Testis (tissue), 3 donors: ENCODE measurements around the gene CYP4V2. TPM values are rescaled to one million over a fixed set of nuclear protein-coding genes. Genes with fewer than 3 reads are reported as not detected.

Experiments used
- DNase-seq: peaks from one replicate; pipeline ENCODE4 v3.0.0-alpha.2; 2019
- H3K27ac ChIP-seq, 2 donors: fragments of 200-600 bp; sonication (generic); one replicate each; pipeline ENCODE4 v1.5.1; 2019
- H3K27me3 ChIP-seq: fragments of 200-600 bp; sonication (generic); one replicate; pipeline ENCODE4 v1.5.1; 2019
- H3K36me3 ChIP-seq: fragments of 200-600 bp; sonication (generic); one replicate; pipeline ENCODE4 v1.5.1; 2017; ENCODE audit warnings: low read depth; ENCODE audit errors: missing control alignments
- H3K4me1 ChIP-seq: fragments of 200-600 bp; sonication (generic); one replicate; pipeline ENCODE4 v1.5.1; 2019
- H3K4me3 ChIP-seq, 2 donors: fragments of 200-600 bp; sonication (generic); one replicate each; pipeline ENCODE4 v1.5.1; 2017 to 2019
- H3K9me3 ChIP-seq: fragments of 200-600 bp; sonication (generic); one replicate; pipeline ENCODE4 v1.5.1; 2017
- CTCF ChIP-seq, 3 experiments: fragments of 450-650 bp in 2 of 3; fragments of 200-600 bp in 1 of 3; sonication (generic) in 1 of 3; IDR thresholded peaks; one replicate each; pipeline ENCODE4 v1.5.1; 2016 to 2019; ENCODE audit warnings: antibody characterized with exemption in 3 of 3, mild to moderate bottlenecking in 2 of 3, moderate library complexity in 1 of 3
- POLR2A ChIP-seq: fragments of 450-650 bp; IDR thresholded peaks from one replicate; pipeline ENCODE4 v1.6.1; 2017; ENCODE audit warnings: antibody characterized with exemption, mild to moderate bottlenecking, moderate library complexity
- WGBS, 2 donors: methylation state at CpG; one replicate each; pipeline ENCODE4 v1.1.5; 2018; 5-methylcytosine and 5-hydroxymethylcytosine counted together
- intact Hi-C: fragments of 100-400 bp; cut with DNase I; formaldehyde crosslinking; loops from one replicate; pipeline ENCODE4 v1.15.1; 2023; ENCODE audit warnings: low total_unique reads
- polyA plus RNA-seq: library from polyadenylated mRNA; stranded (reverse); fragments of 350-450 nt; fragmentation: Illumina TruSeq; extraction: RNeasy Lipid Tissue Mini Kit (QIAGEN cat#74804); gene quantifications from one replicate; pipeline ENCODE4 v1.2.3, GENCODE V29; 2014; ENCODE audit warnings: low read depth, low replicate concordance; ENCODE audit not compliant: insufficient read depth
- total RNA-seq, 2 donors: library from RNA; depleted of rRNA; stranded (reverse); fragments of >200 nt; gene quantifications; one replicate each; pipeline ENCODE4 v1.2.3, GENCODE V29; 2016

CYP4V2 gene
- total and polyA plus RNA-seq, 3 donors from 2014 or later = 11.4 to 50.5 (median 34.9) TPM

- peak overlapping the region; percentile 84 to 87 for H3K4me3 ChIP-seq
- DNase-seq = peak; percentile 46
- H3K27me3 ChIP-seq = no peaks in the 10 kb centered on the region
- H3K4me1 ChIP-seq = peaks cover 13% of the 10 kb centered on the region
- TF ChIP-seq POLR2A = no peak
- peak overlapping the region; percentile 93 to 95 for H3K27ac ChIP-seq
- WGBS, 2 donors = 0 to 1% methylated on average over 11 to 34 of the region's 34 CpGs
- intact Hi-C loops = no loop called here
- H3K9me3 ChIP-seq = no peaks in the 10 kb centered on the region
- no peaks in the 10 kb centered on the region for H3K36me3 ChIP-seq
These were observed 677 bp upstream of the CYP4V2 start for GRCh38 chr4:186190581-186191199.

GRCh38 chr4:186192066-186192612 lies 772 bp downstream of the CYP4V2 start:
- Histone ChIP-seq H3K36me3 (no peaks in the 10 kb centered on the region), H3K4me3 (peak overlapping the region; percentile 84 to 87), H3K9me3 (no peaks in the 10 kb centered on the region), H3K27me3 (no peaks in the 10 kb centered on the region), H3K27ac (peak overlapping the region; percentile 93 to 95), H3K4me1 (peaks cover 13% of the 10 kb centered on the region)
- intact Hi-C loops = no loop called here
- peak; percentile 71 for DNase-seq
- WGBS, 2 donors = 0 to 2% methylated on average over 15 to 22 of the region's 22 CpGs
- TF ChIP-seq CTCF (IDR thresholded peaks at IDR 0.05) (no peak), POLR2A (no peak)

GRCh38 chr4:186193851-186194250 lies 2.5 kb downstream of the CYP4V2 start:
- Histone ChIP-seq H3K4me1 (peaks cover 13% of the 10 kb centered on the region), H3K4me3 (no peak overlapping the region), H3K27ac (no peak overlapping the region), H3K27me3 (no peaks in the 10 kb centered on the region), H3K9me3 (no peaks in the 10 kb centered on the region), H3K36me3 (no peaks in the 10 kb centered on the region)
- intact Hi-C loops = no loop called here
- WGBS, 2 donors = 85 to 95% methylated on average over 5 of the region's 5 CpGs
- no peak for DNase-seq
- TF ChIP-seq CTCF (IDR thresholded peaks at IDR 0.05) (no peak), POLR2A (no peak)

GRCh38 chr4:186196063-186196462 lies 4.7 kb downstream of the CYP4V2 start:
- TF ChIP-seq POLR2A (no peak), CTCF (IDR thresholded peaks at IDR 0.05) (no peak)
- intact Hi-C loops = no loop called here
- 96% methylated on average over 6 of the region's 6 CpGs for WGBS, 2 donors

GRCh38 chr4:186200516-186200915 lies 9.1 kb downstream of the CYP4V2 start:
- Histone ChIP-seq H3K36me3 (no peaks in the 10 kb centered on the region), H3K27me3 (no peaks in the 10 kb centered on the region), H3K9me3 (no peaks in the 10 kb centered on the region), H3K4me1 (no peaks in the 10 kb centered on the region), H3K27ac (no peak overlapping the region), H3K4me3 (no peak overlapping the region)
- TF ChIP-seq POLR2A (no peak), CTCF (IDR thresholded peaks at IDR 0.05) (no peak)
- DNase-seq = no peak
- intact Hi-C loops = no loop called here
- 54 to 69% methylated on average over 6 of the region's 6 CpGs for WGBS, 2 donors

More at GRCh38 chr4:186196063-186196462, 4.7 kb downstream of the CYP4V2 start:
- H3K27ac ChIP-seq = no peak overlapping the region
- no peak overlapping the region for H3K4me3 ChIP-seq
- H3K27me3 ChIP-seq = no peaks in the 10 kb centered on the region
- no peaks in the 10 kb centered on the region for H3K9me3 ChIP-seq
- H3K4me1 ChIP-seq = no peaks in the 10 kb centered on the region
- DNase-seq = no peak
- no peaks in the 10 kb centered on the region for H3K36me3 ChIP-seq
